GM21723 (cell line): ENCODE data around the gene PARD3.
"Not testable (repeated sequence)": the region's sequence is repeated elsewhere in the genome, so short reads cannot be mapped to it uniquely, and the experiment has no call there.

ENCODE experiments used
- ATAC-seq: cut with Tn5 transposase; IDR thresholded peaks from one replicate; pipeline ENCODE4 v1.9.1; 2021; ENCODE audit warnings: mild to moderate bottlenecking, moderate library complexity; ENCODE audit not compliant: unreplicated experiment

PARD3 gene

DNA sequence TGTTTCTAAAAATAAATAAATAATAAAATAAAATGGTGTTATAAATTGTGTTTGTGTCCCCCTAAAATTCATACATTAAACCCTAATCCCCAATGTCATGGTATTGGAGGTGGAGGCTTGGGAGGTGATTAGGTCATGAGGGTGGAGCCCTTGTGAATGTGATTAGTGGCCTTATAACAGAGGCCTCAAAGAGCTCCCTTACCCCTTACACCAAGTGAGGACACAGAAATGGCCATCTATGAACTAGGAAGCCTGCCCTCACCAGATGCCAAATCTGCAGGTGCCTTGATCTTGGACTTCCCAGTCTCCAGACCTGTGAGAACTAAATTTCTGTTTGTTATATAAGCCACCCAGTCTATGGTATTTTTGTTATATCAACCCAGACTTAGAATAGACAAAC is 738.7 kb downstream of the PARD3 start:
- ATAC-seq = no peak

DNA sequence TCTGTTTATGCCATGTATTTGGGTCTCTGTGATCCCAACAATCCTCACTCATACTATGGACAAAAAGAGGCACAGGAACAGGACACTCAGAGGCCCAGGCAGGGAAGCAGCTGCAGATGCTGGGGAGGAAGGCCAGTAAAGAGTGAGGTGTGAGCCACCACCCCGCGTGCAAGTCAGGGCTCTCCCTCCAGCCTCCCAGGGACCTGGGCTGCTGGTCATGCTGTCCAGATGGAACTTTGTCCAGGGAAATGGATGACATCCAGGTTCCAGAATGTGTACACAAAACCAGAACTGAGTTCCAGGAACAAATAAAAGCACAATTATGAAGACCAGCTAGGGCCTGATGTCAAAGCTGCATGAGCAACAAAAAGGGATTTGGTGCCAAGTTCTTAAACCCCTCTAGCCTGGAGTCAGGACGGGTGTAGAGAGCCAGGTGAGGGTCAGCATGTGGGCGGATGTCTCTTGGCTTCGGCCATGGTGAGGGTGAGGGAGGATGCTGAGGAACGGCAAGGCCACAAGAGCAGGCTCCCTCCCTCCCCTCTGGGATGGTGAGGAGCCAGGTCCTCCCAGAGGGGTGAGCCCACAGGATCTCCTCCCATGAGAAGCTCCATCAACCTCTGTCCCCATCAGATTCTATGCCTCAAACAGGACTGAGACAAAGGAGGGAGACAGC is 739.7 kb downstream of the PARD3 start:
- no peak for ATAC-seq

DNA sequence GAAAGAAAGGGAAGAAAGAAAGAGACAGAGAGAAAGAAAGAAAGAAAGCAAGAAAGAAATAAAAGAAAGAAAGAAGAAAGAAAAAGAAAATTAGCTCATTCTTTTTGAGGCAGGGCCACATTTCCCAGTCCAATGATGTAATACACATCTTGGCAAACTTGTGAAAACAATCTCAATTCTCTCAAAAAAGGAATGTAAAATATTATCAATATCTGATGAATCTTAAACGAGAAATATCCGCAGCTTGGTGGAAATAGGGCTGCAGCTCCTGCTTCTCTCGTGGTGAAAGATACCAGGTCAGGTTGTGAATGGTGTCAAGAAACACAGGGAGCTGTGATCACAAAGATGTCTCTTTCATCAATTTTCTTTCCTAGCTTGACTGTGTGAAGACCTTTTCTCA is 741.0 kb downstream of the PARD3 start:
- no peak for ATAC-seq

DNA sequence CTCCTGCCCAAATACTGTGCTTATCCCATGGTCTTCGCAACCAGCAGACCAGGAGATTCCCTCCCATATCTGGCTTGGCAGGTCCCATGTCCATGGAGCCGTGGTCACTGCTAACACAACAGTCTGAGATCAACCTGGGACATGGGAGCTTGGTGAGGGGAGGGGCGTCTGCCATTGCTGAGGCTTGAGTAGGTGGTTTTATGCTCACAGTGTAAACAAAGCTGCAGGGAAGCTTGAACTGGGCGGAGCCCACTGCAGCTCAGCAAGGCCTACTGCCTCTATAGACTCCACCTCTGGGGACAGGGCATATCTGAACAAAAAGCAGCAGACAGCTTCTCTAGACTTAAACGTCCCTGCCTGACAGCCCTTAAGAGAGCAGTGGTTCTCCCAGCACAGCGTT is 747.4 kb downstream of the PARD3 start:
- ATAC-seq = not testable (repeated sequence)

DNA sequence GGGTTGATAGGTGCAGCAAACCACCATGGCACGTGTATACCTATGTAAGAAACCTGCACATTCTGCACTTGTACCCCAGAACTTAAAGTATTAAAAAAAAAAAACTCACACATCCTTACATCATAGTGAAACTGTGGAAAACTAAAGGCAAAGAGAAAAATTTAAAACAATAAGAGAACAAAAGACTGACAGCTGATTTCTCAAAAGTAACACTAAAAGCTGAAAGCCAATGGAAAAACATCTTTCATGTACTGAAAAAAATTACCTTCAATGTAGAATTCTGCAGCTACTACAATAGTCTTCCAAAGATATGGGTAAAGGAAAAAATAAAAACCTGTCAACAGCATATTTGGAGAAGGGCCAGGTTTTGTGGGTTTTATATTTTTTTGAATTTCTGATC is 751.5 kb downstream of the PARD3 start:
- no peak for ATAC-seq

DNA sequence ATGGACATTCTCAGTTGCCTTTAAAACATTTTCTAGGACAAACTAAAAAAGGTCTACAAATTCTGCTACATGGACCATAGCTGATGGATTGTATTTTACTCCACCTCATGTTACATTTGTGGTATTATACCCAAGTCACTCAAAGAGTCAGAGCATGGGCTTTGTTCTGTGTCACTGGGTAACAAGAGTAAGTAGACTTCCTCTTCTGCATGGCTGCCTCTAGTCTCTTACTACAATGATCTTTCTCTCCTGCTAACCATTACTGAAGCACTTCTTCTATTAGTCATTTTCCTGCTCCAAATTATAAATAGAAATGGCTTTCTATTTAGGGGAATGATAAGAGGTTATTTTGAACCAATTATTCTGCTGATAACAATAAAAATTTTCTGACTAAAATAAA is 753.3 kb downstream of the PARD3 start:
- no peak for ATAC-seq
